ENCODE measurements around the gene MGA.

GRCh38 chr15:41637086-41637485 lies 23.1 kb upstream of the MGA start:
- TF ChIP-seq POLR2AphosphoS5 (IDR thresholded peaks at IDR 0.05; ENCODE audit: low read depth, low read length), result no peak
- TF ChIP-seq POLR2A (IDR thresholded peaks at IDR 0.05; ENCODE audit: control extremely low read depth in 1 of 2, low read depth in 2 of 2, low read length in 2 of 2), result no peak
- no peak for TF ChIP-seq TCF12 (IDR thresholded peaks at IDR 0.05; ENCODE audit: low read depth, low read length)
- no peak for TF ChIP-seq MAX (IDR thresholded peaks at IDR 0.05)

All from H1 (cell line).